Measurements from ENCODE around the gene ADAMTSL1.

Gene ADAMTSL1

DNA sequence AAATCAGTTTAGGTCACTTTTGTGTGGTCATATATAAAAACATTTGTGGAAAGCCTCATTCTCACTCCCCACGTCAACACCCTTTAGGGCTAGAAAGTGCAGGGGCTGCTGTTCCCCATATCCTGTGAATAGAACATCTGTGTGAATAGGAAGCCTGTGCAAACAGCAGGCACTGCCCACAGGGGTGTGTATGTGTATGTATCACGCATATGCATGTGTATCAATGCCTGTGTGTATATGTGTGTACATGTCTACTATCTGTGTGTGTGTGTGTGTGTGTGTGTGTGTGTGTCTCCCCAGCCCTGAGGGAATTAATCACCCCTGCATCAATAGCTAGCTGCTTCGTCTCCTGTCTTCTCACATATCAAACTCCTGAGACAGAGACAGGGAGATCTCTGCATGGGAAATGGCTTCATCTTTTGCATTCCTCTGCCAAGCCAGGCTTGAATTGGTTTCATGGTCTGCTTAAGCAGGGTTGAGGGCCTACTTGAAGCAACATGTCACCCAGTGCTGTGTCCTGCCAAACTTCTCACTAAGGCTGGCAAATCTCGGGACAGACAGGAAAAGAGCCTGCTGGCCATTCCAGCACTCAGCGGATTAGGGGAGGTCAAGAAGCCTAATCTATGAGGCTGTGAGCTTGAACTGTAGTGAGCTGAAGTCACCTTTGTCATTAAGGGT, 265.8 kb downstream of the ADAMTSL1 start:
- no peak for DNase-seq (ENCODE audit: low read depth, low spot score)

GRCh38 chr9:18741359-18741758, 267.4 kb downstream of the ADAMTSL1 start:
- DNase-seq (ENCODE audit: low read depth, low spot score) = no peak

DNA sequence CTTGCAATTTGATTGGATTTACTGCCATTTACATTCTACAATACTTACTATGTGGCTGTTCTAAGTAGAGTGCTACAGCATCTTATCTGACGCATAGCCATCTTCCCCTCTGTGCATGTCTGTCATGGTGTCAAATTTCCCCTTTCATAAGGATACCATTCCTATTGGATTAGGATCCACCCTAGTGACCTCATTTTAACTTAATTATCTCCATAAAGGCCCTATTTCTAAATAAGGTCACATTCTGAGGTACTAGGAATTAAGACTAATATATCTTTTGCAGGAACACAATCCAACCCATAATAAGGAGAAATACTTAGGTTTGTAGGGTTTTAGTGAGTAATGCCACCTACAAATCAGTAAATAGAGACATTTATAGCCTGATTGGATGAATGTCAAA, 268.0 kb downstream of the ADAMTSL1 start:
- no peak for DNase-seq (ENCODE audit: low read depth, low spot score)

DNA sequence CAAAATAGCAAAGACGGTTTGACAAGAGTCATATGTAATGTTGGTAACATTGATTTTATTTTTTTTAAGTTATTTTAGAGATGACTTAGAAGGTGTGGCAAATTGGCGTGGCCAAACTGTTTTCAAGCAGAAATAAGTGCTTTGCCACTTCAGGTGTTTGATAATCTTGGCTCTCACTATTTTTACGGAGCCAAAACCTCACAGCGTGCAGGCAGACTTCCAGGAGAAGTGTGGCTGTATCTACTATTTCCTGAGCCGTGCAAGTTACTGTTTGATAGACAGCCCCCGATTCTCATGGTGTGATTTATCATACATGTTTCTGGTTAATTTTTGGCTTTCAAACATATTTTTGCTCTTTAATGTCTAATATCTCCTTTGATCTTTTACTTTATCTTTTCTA, 269.5 kb downstream of the ADAMTSL1 start:
- no peak for DNase-seq (ENCODE audit: low read depth, low spot score)

GRCh38 chr9:18743971-18744370, 270.0 kb downstream of the ADAMTSL1 start:
- peak; percentile 29 for DNase-seq (ENCODE audit: low read depth, low spot score)

- no peak for DNase-seq (ENCODE audit: low read depth, low spot score)
Observed at GRCh38 chr9:18745710-18746109, 271.8 kb downstream of the ADAMTSL1 start.

DNA sequence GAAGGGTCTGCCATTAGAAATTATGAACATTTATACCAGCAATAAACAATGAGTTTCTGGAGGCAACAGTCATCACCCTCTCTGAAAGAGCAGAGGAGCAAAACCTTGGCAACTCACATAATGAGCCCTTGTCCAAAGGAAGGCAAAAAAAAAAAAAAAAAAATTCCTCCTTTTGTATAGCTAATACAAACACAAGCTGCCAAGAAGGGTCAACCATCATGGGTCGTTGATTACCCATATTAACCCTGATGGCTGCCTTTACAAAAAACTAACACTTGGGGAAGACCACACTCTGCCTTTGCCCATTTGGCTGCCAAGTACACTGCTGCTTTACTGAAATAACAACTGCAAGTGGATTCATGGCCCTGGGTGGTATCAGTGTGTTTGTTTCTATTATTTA, 272.7 kb downstream of the ADAMTSL1 start:
- DNase-seq (ENCODE audit: low read depth, low spot score) = peak; percentile 70

DNA sequence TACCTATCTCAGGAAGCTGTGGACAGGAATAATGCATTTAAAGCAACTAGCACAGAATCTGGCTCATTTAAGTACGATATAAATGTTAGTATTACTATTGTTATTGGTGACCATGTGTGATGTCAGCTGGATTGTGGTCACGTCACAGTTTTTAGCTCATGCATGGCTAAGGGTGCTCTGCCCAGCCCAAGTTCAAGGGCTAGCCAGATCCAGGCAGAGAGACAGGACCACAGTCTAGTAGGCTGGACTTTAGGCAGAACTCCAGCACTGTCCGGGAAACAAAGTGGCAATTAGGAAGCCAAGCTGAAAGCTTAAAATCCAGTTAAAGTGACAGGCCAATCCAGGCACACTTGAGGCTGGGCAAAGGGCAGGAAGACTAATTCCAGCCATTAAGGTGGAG, 273.6 kb downstream of the ADAMTSL1 start:
- peak; percentile 51 for DNase-seq (ENCODE audit: low read depth, low spot score)

- peak; percentile 42 for DNase-seq (ENCODE audit: low read depth, low spot score)
Observed at GRCh38 chr9:18748251-18748701, 274.3 kb downstream of the ADAMTSL1 start.

- no peak for DNase-seq (ENCODE audit: low read depth, low spot score)
Observed at GRCh38 chr9:18749711-18750110, 275.8 kb downstream of the ADAMTSL1 start.

GRCh38 chr9:18753904-18754303, 280.0 kb downstream of the ADAMTSL1 start:
- DNase-seq (ENCODE audit: low read depth, low spot score) = no peak

- no peak for DNase-seq (ENCODE audit: low read depth, low spot score)
Observed at GRCh38 chr9:18754537-18754936, 280.6 kb downstream of the ADAMTSL1 start.

GRCh38 chr9:18755263-18755662, 281.3 kb downstream of the ADAMTSL1 start:
- DNase-seq (ENCODE audit: low read depth, low spot score) = no peak

DNA sequence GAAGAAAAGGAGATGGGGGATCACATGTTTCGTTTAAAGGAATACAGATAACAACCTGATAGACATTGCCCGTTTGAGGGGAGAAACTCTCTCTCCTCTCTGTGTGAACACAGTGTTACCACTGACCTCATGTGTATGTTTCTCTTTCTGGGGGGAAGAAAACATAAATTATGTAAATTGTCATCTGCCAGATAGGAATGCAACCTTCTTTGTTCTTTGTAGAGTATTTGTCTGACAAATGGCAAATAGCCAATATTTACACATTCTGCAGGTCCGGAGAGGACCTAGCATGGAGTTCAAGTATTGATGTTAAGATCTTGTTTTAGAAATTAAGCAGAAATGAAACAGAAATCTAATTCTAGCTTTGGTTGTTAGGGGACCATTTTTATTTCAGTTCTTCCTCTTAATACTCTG, 282.8 kb downstream of the ADAMTSL1 start:
- no peak for DNase-seq (ENCODE audit: low read depth, low spot score)

GRCh38 chr9:18759827-18760226, 285.9 kb downstream of the ADAMTSL1 start:
- no peak for DNase-seq (ENCODE audit: low read depth, low spot score)

GRCh38 chr9:18761742-18762300, 287.9 kb downstream of the ADAMTSL1 start:
- DNase-seq (ENCODE audit: low read depth, low spot score) = no peak

- no peak for DNase-seq (ENCODE audit: low read depth, low spot score)
Observed at GRCh38 chr9:18766989-18767550, 293.1 kb downstream of the ADAMTSL1 start.

DNA sequence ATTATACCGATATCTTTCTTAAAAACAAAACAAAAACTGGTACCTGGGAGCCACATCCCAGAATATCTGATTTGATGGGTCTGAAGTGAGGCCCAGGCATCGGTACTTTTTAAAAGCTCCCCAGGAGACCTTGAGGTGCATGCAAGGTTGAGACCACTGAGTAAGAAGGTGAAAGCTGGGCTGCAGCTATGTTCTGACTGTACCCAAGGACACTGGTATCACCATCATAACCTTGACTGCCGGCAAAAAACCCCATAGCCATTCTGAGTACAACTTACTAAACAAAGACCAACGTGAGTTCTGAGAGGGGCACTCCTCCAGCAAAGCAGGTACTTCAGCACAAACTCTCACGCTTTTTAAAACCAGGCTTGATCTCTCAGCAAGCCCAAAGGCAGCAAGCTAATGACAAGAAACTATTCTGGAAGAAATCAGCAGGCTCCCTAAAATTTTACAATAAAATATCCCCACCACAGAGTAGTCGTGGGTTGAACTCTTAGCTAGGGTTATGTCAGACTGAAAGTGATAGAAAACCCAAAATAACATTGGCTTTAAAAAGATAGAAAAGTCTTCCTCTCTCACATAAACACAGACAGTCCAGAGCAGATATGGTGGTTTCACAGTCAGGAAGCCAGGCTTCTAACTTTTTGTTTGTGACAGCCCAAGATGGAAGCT, 295.1 kb downstream of the ADAMTSL1 start:
- no peak for DNase-seq (ENCODE audit: low read depth, low spot score)

DNA sequence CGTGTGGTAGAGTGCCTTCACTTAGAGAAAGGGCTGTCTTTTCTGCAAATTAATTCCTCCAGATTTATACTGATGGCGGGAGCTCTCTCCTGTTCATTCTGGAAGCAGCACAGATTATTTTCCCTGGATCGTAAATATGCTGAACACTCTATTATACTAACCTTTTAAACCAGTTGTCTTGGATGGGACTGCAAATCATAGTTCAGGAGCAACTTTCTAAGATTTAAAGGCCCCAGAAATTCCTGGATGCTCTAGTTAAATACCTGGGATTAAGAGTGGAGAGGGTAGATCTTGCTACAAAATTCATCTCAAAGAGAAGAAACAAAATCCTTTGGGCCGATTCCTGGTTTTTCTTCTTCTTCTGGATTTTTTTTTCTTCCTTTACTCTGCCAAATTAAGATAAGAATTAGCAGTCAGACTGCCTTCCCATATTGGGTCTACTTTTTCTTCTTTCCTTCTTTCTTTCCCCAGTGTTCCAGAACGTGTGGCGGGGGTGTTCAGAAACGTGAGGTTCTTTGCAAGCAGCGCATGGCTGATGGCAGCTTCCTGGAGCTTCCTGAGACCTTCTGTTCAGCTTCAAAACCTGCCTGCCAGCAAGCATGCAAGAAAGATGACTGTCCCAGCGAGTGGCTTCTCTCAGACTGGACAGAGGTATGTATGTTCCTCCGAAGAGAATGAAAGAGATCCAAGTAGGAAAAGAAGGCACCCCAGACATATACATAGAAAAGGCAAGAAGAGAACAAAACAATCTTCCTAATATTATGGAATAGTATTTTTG, 296.4 kb downstream of the ADAMTSL1 start:
- no peak for DNase-seq (ENCODE audit: low read depth, low spot score)

- no peak for DNase-seq (ENCODE audit: low read depth, low spot score)
Observed at GRCh38 chr9:18771011-18771410, 297.1 kb downstream of the ADAMTSL1 start.

GRCh38 chr9:18771763-18772162, 297.8 kb downstream of the ADAMTSL1 start:
- DNase-seq (ENCODE audit: low read depth, low spot score) = no peak

GRCh38 chr9:18775241-18775640, 301.3 kb downstream of the ADAMTSL1 start:
- DNase-seq (ENCODE audit: low read depth, low spot score) = no peak
